ENCODE results near the gene GPR107.

DNA sequence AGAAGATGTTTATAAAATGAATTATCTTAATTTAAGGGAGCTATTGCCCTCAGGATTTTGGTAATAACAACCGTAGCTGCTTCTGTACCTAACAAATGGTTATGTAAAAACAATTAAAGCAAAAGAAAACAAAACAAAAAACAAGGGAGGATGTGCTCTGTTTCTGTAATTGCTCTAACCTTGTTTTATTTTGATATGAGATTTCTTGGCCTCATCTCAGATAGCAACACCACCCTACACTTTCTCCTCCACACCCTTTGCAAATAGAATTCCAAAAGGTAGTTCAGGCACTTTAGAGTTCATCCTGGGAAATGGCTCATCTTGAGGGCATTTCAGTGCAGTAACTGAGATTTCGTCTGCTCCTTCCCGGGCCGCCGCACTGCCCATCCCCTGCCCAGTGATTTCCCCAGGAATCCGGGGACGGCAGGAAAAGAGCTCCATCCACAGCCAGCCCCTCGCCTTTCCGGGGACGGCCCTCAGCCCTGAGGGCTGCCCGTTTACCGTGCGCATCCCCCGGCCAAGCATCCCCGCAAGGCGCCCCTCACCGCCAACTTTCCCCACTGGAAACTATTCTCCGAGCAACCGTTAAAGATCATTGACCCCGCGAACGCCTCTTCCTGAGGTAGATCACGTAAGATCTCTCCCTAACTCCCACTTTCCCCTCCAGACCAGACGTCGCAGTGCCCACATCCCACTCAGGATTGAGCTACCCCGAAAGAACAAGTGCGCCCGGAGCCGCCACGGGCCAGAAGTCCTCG, 11.9 kb upstream of the GPR107 start:
- no peak for TF ChIP-seq ZNF274 (IDR thresholded peaks at IDR 0.05; ENCODE audit: low read depth, low read length)
- TF ChIP-seq YY1 (IDR thresholded peaks at IDR 0.05; ENCODE audit: insufficient read depth, insufficient read length) = no peak
- TF ChIP-seq SUZ12 (IDR thresholded peaks at IDR 0.05; ENCODE audit: extremely low read depth, insufficient read depth, insufficient read length) = no peak

Data from NT2/D1 (cell line).